GM12878 (cell line): ENCODE data around the gene MAP2K2. TPM values are rescaled to one million over a fixed set of nuclear protein-coding genes. Genes with fewer than 3 reads are reported as not detected.

Experiments used
- CBFB ChIP-seq: IDR thresholded peaks from 2 replicates; pipeline ENCODE4 v1.6.1; 2016; ENCODE audit warnings: antibody characterized with exemption, low read depth
- CHD4 ChIP-seq: fragments of 200-600 bp; sonication (generic); IDR thresholded peaks from 2 replicates; pipeline ENCODE4 v1.6.1; 2016; ENCODE audit warnings: mild to moderate bottlenecking
- HDAC2 ChIP-seq: fragments of 200-600 bp; sonication (generic); IDR thresholded peaks from 2 replicates; pipeline ENCODE4 v1.6.1; 2017
- MYC ChIP-seq: IDR thresholded peaks from 2 replicates; pipeline ENCODE4 v1.6.1; 2011; ENCODE audit warnings: mild to moderate bottlenecking, low read length, moderate library complexity, inconsistent platforms; ENCODE audit not compliant: insufficient read depth, insufficient replicate concordance, insufficient read length, severe bottlenecking
- NR2C1 ChIP-seq: fragments of 450-650 bp; IDR thresholded peaks from 2 replicates; pipeline ENCODE4 v1.6.1; 2017; ENCODE audit warnings: antibody characterized with exemption, mild to moderate bottlenecking, moderate library complexity
- POLR2A ChIP-seq: IDR thresholded peaks from 2 replicates; pipeline ENCODE4 v1.6.1; 2011; ENCODE audit warnings: low read depth, mild to moderate bottlenecking, low read length
- POLR2AphosphoS2 ChIP-seq: IDR thresholded peaks from 2 replicates; pipeline ENCODE4 v1.6.1; 2011; ENCODE audit warnings: low read depth, mild to moderate bottlenecking, low read length, improper control_type of control experiment, moderate library complexity
- RBBP5 ChIP-seq: fragments of 200-600 bp; sonication (generic); conservative IDR thresholded peaks from 2 replicates; pipeline ENCODE4 v1.6.1; 2016
- SPI1 ChIP-seq: IDR thresholded peaks from 2 replicates; pipeline ENCODE4 v1.6.1; 2011; ENCODE audit warnings: low read depth, mild to moderate bottlenecking, low read length, moderate library complexity, borderline replicate concordance; ENCODE audit not compliant: insufficient read depth
- SRF ChIP-seq, 2 experiments: IDR thresholded peaks; 2 replicates each; pipeline ENCODE4 v1.6.1; 2011; ENCODE audit warnings: low read depth in 2 of 2, low read length in 2 of 2, mild to moderate bottlenecking in 1 of 2, moderate library complexity in 1 of 2
- STAT1 ChIP-seq: fragments of 450-650 bp; conservative IDR thresholded peaks from 2 replicates; pipeline ENCODE4 v1.6.1; 2014; ENCODE audit warnings: antibody characterized with exemption, mild to moderate bottlenecking
- STAT3 ChIP-seq: IDR thresholded peaks from 2 replicates; pipeline ENCODE4 v1.6.1; 2011; ENCODE audit warnings: low read depth, low read length, improper control_type of control experiment
- polyA plus RNA-seq, 11 experiments: library from polyadenylated mRNA; depleted of rRNA in 4 of 11; unstranded in 6 of 11; stranded (reverse) in 5 of 11; fragments of >200 nt; fragmentation: Nextera tagmentation in 4 of 11; fragmentation: Illumina TruSeq in 1 of 11; extraction: Ambion mirVana in 4 of 11; extraction: Trizol in 1 of 11; gene quantifications; 1 replicate in 1 of 11; 2 replicates in 10 of 11; pipeline versions ENCODE4 v1.2.1 to v1.2.3, GENCODE V29; 2011 to 2016; ENCODE audit warnings: inconsistent platforms in 2 of 11, missing spikeins in 2 of 11, low read depth in 1 of 11
- total RNA-seq, 4 experiments: library from RNA; depleted of rRNA in 3 of 4; stranded (reverse); fragments of >200 nt in 3 of 4; fragmentation: Illumina TruSeq in 1 of 4; extraction: Trizol in 1 of 4; gene quantifications; 2 replicates each; pipeline versions ENCODE4 v1.2.1 to v1.2.3, GENCODE V29; 2013 to 2021
- TF ChIP-seq, protein P1 (sequence below): fragments of 450-650 bp; IDR thresholded peaks from 2 replicates; pipeline ENCODE4 v1.6.1; 2017; ENCODE audit warnings: borderline replicate concordance
- TF ChIP-seq, protein P2 (sequence below): fragments of 450-650 bp; IDR thresholded peaks from 2 replicates; pipeline ENCODE4 v1.6.1; 2018; ENCODE audit warnings: borderline replicate concordance, mild to moderate bottlenecking; ENCODE audit not compliant: partially characterized antibody
- TF ChIP-seq, protein P3 (sequence below): IDR thresholded peaks from 2 replicates; pipeline ENCODE4 v1.6.1; 2011; ENCODE audit warnings: low read depth, mild to moderate bottlenecking, low read length, moderate library complexity, borderline replicate concordance; ENCODE audit errors: extremely low read depth
- TF ChIP-seq, protein P4 (sequence below): fragments of 450-650 bp; formaldehyde crosslinking; IDR thresholded peaks from 2 replicates; pipeline ENCODE4 v1.4.0; 2022; ENCODE audit warnings: mild to moderate bottlenecking, moderate library complexity
- TF ChIP-seq, protein P5 (sequence below): IDR thresholded peaks from 2 replicates; pipeline ENCODE4 v1.6.1; 2012; ENCODE audit warnings: mild to moderate bottlenecking, low read depth, low read length

The MAP2K2 gene
- total and polyA plus RNA-seq, 10 of the 15 experiments (the other 5 are each of a cell fraction or from before 2014, with no cell fraction given): 1.00 to 210 (median 53.5) TPM

DNA sequence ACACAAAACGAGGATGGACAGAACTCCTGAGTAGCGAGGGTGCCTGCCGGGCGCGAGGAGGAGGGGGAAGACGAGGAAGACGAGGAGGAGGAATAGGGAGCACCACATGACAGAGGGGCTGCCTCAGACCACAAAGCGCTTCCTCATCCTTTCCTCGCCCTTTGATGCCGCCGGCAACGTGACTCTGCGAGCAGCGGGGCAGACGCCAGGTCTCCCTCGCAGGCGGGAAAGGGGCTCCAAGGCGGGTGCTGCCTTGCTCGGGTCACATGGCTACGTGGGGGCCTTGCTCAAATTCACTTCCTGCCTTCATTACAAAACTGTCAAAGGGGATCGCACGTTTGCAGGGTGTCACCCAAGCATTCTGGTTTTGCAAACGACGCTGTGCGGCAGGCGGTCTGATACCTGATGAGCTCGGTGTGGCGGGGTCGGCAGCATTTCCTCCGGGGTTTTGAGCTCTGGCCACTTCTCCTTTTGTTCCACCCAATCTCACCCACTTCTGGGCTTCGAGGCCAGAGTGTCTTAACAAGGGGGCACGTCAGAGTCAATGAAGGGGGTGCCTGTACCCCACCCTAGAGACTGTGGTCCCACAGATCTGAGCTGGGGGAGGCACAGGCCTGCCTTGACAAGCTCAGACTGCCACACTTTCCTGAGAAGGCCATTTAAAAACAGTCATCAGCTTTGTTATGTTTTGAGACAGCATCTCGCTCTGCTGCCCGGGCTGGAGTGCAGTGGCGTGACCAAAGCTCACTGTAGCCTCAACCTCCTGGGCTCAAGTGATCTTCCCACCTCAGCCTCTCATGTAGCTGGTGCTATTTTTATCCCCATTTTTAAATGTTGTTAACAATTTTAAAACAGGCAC, 14.9 kb downstream of the MAP2K2 start (continued):
- TF ChIP-seq, protein P1, sequence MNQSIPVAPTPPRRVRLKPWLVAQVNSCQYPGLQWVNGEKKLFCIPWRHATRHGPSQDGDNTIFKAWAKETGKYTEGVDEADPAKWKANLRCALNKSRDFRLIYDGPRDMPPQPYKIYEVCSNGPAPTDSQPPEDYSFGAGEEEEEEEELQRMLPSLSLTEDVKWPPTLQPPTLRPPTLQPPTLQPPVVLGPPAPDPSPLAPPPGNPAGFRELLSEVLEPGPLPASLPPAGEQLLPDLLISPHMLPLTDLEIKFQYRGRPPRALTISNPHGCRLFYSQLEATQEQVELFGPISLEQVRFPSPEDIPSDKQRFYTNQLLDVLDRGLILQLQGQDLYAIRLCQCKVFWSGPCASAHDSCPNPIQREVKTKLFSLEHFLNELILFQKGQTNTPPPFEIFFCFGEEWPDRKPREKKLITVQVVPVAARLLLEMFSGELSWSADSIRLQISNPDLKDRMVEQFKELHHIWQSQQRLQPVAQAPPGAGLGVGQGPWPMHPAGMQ: no peak
- TF ChIP-seq CBFB: no peak
- TF ChIP-seq STAT1: no peak
- TF ChIP-seq, protein P2, sequence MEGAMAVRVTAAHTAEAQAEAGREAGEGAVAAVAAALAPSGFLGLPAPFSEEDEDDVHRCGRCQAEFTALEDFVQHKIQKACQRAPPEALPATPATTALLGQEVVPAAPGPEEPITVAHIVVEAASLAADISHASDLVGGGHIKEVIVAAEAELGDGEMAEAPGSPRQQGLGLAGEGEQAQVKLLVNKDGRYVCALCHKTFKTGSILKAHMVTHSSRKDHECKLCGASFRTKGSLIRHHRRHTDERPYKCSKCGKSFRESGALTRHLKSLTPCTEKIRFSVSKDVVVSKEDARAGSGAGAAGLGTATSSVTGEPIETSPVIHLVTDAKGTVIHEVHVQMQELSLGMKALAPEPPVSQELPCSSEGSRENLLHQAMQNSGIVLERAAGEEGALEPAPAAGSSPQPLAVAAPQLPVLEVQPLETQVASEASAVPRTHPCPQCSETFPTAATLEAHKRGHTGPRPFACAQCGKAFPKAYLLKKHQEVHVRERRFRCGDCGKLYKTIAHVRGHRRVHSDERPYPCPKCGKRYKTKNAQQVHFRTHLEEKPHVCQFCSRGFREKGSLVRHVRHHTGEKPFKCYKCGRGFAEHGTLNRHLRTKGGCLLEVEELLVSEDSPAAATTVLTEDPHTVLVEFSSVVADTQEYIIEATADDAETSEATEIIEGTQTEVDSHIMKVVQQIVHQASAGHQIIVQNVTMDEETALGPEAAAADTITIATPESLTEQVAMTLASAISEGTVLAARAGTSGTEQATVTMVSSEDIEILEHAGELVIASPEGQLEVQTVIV: peak; percentile 15
- no peak for TF ChIP-seq STAT3
- TF ChIP-seq, protein P3, sequence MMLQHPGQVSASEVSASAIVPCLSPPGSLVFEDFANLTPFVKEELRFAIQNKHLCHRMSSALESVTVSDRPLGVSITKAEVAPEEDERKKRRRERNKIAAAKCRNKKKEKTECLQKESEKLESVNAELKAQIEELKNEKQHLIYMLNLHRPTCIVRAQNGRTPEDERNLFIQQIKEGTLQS: 0 out of 2 replicates have a peak, but pooled peaks have one; percentile 28
- no peak for TF ChIP-seq HDAC2
- peak; percentile 73; the same call in 1 of the 2 replicates for TF ChIP-seq POLR2A
- no peak for TF ChIP-seq SRF (IDR thresholded peaks at IDR 0.05; ENCODE audit: low read depth in 2 of 2, low read length in 2 of 2)
- no peak for TF ChIP-seq RBBP5
- peak; percentile 42; the same call in 1 of the 2 replicates for TF ChIP-seq POLR2AphosphoS2
- TF ChIP-seq CHD4: no peak
- no peak for TF ChIP-seq NR2C1
- TF ChIP-seq, protein P4, sequence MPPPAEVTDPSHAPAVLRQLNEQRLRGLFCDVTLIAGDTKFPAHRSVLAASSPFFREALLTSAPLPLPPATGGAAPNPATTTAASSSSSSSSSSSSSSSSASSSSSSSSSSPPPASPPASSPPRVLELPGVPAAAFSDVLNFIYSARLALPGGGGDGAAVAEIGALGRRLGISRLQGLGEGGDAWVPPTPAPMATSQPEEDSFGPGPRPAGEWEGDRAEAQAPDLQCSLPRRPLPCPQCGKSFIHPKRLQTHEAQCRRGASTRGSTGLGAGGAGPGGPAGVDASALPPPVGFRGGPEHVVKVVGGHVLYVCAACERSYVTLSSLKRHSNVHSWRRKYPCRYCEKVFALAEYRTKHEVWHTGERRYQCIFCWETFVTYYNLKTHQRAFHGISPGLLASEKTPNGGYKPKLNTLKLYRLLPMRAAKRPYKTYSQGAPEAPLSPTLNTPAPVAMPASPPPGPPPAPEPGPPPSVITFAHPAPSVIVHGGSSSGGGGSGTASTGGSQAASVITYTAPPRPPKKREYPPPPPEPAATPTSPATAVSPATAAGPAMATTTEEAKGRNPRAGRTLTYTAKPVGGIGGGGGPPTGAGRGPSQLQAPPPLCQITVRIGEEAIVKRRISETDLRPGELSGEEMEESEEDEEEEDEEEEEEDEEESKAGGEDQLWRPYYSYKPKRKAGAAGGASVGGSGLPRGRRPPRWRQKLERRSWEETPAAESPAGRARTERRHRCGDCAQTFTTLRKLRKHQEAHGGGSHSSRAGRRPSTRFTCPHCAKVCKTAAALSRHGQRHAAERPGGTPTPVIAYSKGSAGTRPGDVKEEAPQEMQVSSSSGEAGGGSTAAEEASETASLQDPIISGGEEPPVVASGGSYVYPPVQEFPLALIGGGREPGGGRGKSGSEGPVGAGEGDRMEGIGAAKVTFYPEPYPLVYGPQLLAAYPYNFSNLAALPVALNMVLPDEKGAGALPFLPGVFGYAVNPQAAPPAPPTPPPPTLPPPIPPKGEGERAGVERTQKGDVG: no peak
- peak; percentile 97 for TF ChIP-seq SPI1
- TF ChIP-seq, protein P5, sequence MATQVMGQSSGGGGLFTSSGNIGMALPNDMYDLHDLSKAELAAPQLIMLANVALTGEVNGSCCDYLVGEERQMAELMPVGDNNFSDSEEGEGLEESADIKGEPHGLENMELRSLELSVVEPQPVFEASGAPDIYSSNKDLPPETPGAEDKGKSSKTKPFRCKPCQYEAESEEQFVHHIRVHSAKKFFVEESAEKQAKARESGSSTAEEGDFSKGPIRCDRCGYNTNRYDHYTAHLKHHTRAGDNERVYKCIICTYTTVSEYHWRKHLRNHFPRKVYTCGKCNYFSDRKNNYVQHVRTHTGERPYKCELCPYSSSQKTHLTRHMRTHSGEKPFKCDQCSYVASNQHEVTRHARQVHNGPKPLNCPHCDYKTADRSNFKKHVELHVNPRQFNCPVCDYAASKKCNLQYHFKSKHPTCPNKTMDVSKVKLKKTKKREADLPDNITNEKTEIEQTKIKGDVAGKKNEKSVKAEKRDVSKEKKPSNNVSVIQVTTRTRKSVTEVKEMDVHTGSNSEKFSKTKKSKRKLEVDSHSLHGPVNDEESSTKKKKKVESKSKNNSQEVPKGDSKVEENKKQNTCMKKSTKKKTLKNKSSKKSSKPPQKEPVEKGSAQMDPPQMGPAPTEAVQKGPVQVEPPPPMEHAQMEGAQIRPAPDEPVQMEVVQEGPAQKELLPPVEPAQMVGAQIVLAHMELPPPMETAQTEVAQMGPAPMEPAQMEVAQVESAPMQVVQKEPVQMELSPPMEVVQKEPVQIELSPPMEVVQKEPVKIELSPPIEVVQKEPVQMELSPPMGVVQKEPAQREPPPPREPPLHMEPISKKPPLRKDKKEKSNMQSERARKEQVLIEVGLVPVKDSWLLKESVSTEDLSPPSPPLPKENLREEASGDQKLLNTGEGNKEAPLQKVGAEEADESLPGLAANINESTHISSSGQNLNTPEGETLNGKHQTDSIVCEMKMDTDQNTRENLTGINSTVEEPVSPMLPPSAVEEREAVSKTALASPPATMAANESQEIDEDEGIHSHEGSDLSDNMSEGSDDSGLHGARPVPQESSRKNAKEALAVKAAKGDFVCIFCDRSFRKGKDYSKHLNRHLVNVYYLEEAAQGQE: no peak
- TF ChIP-seq MYC: peak; percentile 26
